WTC11 (cell line): ENCODE data around the gene PTPRN2. TPM values are rescaled to one million over a fixed set of nuclear protein-coding genes. Genes with fewer than 3 reads are reported as not detected.
"Not testable (repeated sequence)": the region's sequence is repeated elsewhere in the genome, so short reads cannot be mapped to it uniquely, and the experiment has no call there.

ENCODE experiments used
- ATAC-seq: fragments of 200-7000 bp; cut with Tn5 transposase; 2 replicates; pipeline ENCODE4 v1.10.0; 2021; ENCODE audit warnings: mild to moderate bottlenecking, moderate library complexity
- CTCF ChIA-PET: fragments of 300-600 bp; sonication (Branson Sonifier 250); formaldehyde crosslinking; loops from one replicate; lab custom pipeline; 2021; ENCODE audit warnings: antibody characterized with exemption; lab: Charles Lee
- POLR2A ChIA-PET: fragments of 350-600 bp; sonication (Branson Sonifier 250); formaldehyde crosslinking; loops from one replicate; lab custom pipeline; 2021; ENCODE audit warnings: antibody characterized with exemption; lab: Charles Lee
- DNase-seq: peaks from one replicate; pipeline ENCODE4 v3.0.0; 2021; ENCODE audit warnings: low spot score
- H3K27ac Mint-ChIP-seq: 2 replicates; pipeline ENCODE4 v1.8.0; 2021; ENCODE audit warnings: mixed read lengths
- H3K27me3 Mint-ChIP-seq: 2 replicates; pipeline ENCODE4 v1.8.0; 2021; ENCODE audit warnings: low read depth, mild to moderate bottlenecking, moderate library complexity, mixed read lengths
- H3K36me3 Mint-ChIP-seq: 2 replicates; pipeline ENCODE4 v1.8.0; 2021; ENCODE audit warnings: mixed read lengths
- H3K4me1 Mint-ChIP-seq: 2 replicates; pipeline ENCODE4 v1.8.0; 2022; ENCODE audit warnings: mixed read lengths
- H3K4me3 Mint-ChIP-seq: 2 replicates; pipeline ENCODE4 v1.8.0; 2021; ENCODE audit warnings: mild to moderate bottlenecking, moderate library complexity, mixed read lengths
- H3K9me3 Mint-ChIP-seq: 2 replicates; pipeline ENCODE4 v1.8.0; 2021; ENCODE audit warnings: mixed read lengths
- ATF1 ChIP-seq: sonication (generic); formaldehyde crosslinking; IDR thresholded peaks from 2 replicates; pipeline ENCODE4 v1.8.1; 2023; ENCODE audit warnings: mild to moderate bottlenecking, moderate library complexity, missing genetic modification reagents
- ELF4 ChIP-seq: sonication (generic); formaldehyde crosslinking; IDR thresholded peaks from 2 replicates; pipeline ENCODE4 v1.8.1; 2022; ENCODE audit warnings: low read depth, mild to moderate bottlenecking, moderate library complexity, missing genetic modification reagents
- FOXK1 ChIP-seq: sonication (generic); formaldehyde crosslinking; IDR thresholded peaks from 2 replicates; pipeline ENCODE4 v1.8.0; 2022; ENCODE audit warnings: mild to moderate bottlenecking, moderate library complexity, missing genetic modification reagents
- GABPB1 ChIP-seq: sonication (generic); formaldehyde crosslinking; IDR thresholded peaks from 2 replicates; pipeline ENCODE4 v1.8.1; 2023; ENCODE audit warnings: mild to moderate bottlenecking, missing genetic modification reagents
- IRF2 ChIP-seq: sonication (generic); formaldehyde crosslinking; IDR thresholded peaks from 2 replicates; pipeline ENCODE4 v1.8.0; 2022; ENCODE audit warnings: low read depth, missing genetic modification reagents, borderline replicate concordance
- NFE2L1 ChIP-seq: sonication (generic); formaldehyde crosslinking; IDR thresholded peaks from 2 replicates; pipeline ENCODE4 v1.8.1; 2023; ENCODE audit warnings: missing genetic modification reagents
- PRRX2 ChIP-seq: fragments of 250-450 bp; sonication (Bioruptor Pico); IDR thresholded peaks from 2 replicates; pipeline ENCODE4 v1.8.0; 2021; ENCODE audit warnings: mild to moderate bottlenecking
- RORB ChIP-seq: fragments of 250-450 bp; sonication (Bioruptor Pico); IDR thresholded peaks from 2 replicates; pipeline ENCODE4 v1.9.0; 2021; ENCODE audit warnings: mild to moderate bottlenecking
- SMAD3 ChIP-seq: sonication (generic); formaldehyde crosslinking; IDR thresholded peaks from 2 replicates; pipeline ENCODE4 v1.8.0; 2022; ENCODE audit warnings: missing genetic modification reagents, mild to moderate bottlenecking, borderline replicate concordance
- SMAD4 ChIP-seq: sonication (generic); formaldehyde crosslinking; IDR thresholded peaks from 2 replicates; pipeline ENCODE4 v1.8.0; 2022; ENCODE audit warnings: mild to moderate bottlenecking, missing genetic modification reagents
- TP53 ChIP-seq: sonication (generic); formaldehyde crosslinking; IDR thresholded peaks from 2 replicates; pipeline ENCODE4 v1.8.1; 2023; ENCODE audit warnings: mild to moderate bottlenecking, missing genetic modification reagents
- ZNF232 ChIP-seq: sonication (generic); formaldehyde crosslinking; IDR thresholded peaks from 2 replicates; pipeline ENCODE4 v1.8.0; 2022; ENCODE audit warnings: mild to moderate bottlenecking, missing genetic modification reagents
- total RNA-seq: library from RNA; stranded (reverse); gene quantifications from 3 replicates; pipeline ENCODE4 v1.2.3, GENCODE V29; 2021
- TF ChIP-seq, protein P1 (sequence below): sonication (generic); formaldehyde crosslinking; IDR thresholded peaks from 2 replicates; pipeline ENCODE4 v1.8.0; 2022; ENCODE audit warnings: mild to moderate bottlenecking, missing genetic modification reagents
- TF ChIP-seq, protein P2 (sequence below): fragments of 250-450 bp; sonication (Bioruptor Pico); IDR thresholded peaks from 2 replicates; pipeline ENCODE4 v1.9.0; 2021; ENCODE audit warnings: mild to moderate bottlenecking
- TF ChIP-seq, protein P3 (sequence below): sonication (generic); formaldehyde crosslinking; IDR thresholded peaks from 2 replicates; pipeline ENCODE4 v1.8.1; 2022; ENCODE audit warnings: low read depth, missing genetic modification reagents, borderline replicate concordance
- TF ChIP-seq, protein P4 (sequence below): fragments of 200-600 bp; IDR thresholded peaks from 2 replicates; pipeline ENCODE4 v1.8.0; 2022; ENCODE audit warnings: antibody characterized with exemption
- TF ChIP-seq, protein P5 (sequence below): sonication (generic); formaldehyde crosslinking; IDR thresholded peaks from 2 replicates; pipeline ENCODE4 v1.8.1; 2023; ENCODE audit warnings: mild to moderate bottlenecking, moderate library complexity, missing genetic modification reagents
- TF ChIP-seq, protein P6 (sequence below): sonication (generic); formaldehyde crosslinking; IDR thresholded peaks from 2 replicates; pipeline ENCODE4 v1.8.0; 2022; ENCODE audit warnings: mild to moderate bottlenecking, missing genetic modification reagents
- TF ChIP-seq, protein P7 (sequence below): sonication (generic); formaldehyde crosslinking; IDR thresholded peaks from 2 replicates; pipeline ENCODE4 v1.8.1; 2022; ENCODE audit warnings: low read depth, mild to moderate bottlenecking, moderate library complexity, missing genetic modification reagents, borderline replicate concordance
- TF ChIP-seq, protein P8 (sequence below): sonication (generic); formaldehyde crosslinking; IDR thresholded peaks from 2 replicates; pipeline ENCODE4 v1.8.1; 2023; ENCODE audit warnings: mild to moderate bottlenecking, missing genetic modification reagents

The PTPRN2 gene
- total RNA-seq, 1 experiment from 2014 or later, result 4.7 TPM

DNA sequence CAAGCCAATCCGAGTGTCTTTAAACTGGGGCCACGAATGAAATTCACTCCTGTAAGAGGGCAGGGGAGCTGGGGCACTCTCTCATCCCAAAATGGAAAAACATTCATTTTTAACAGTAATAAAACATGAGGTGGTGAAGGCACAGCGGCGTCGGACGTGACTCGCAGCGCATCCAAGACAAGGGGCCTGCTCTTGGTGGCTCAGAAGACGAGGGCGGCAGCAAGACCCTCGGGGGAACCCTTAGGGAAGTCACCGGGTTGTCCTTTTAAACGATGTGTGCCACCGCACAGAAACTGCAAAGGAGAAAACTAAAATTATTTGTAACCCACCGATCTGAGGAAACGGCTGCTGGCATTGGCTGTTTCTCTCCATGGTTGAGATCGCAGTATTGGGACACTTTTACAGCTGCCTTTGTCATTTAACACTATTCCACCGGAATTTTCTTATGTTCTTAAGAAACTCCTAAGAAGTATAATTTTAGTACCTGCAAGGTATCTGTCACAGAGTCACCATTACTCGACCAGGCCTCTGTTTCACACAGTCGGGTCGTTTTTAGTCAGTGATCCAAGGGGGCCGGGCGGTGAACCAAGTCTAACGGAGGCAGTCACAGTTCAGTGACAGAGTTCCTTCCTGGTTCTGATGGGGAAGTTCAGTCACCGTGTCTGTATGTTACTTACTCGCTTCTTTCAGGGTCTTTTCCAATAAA lies 159.3 kb downstream of the PTPRN2 start:
- CTCF ChIA-PET, result interaction anchor here (0.7 to 1.4 kb wide), 3 partner anchors 14 to 32 kb away, joined by 3 to 4 read pairs (median 4); no protein-coding TSS in a partner anchor
- ATAC-seq, result no peak
- H3K4me1 Mint-ChIP-seq, result peaks cover 6% of the 10 kb centered on the region

DNA sequence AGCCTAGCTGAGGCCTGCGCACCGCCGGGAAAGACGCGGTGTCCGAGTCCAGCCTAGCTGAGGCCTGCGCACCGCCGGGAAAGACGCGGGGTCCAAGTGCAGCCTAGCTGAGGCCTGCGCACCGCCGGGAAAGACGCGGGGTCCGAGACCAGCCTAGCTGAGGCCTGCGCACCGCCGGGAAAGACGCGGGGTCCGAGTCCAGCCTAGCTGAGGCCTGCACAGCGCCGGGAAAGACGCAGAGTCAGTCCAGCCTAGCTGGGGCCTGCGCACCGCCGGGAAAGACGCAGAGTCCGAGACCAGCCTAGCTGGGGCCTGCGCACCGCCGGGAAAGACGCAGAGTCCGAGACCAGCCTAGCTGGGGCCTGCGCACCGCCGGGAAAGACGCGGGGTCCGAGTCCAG lies 161.9 kb downstream of the PTPRN2 start:
- H3K27ac Mint-ChIP-seq, H3K4me1 Mint-ChIP-seq, POLR2A ChIA-PET, H3K4me3 Mint-ChIP-seq, H3K9me3 Mint-ChIP-seq, ATAC-seq, CTCF ChIA-PET, DNase-seq, H3K36me3 Mint-ChIP-seq, H3K27me3 Mint-ChIP-seq: not testable (repeated sequence)

More for the DNA sequence above, 159.3 kb downstream of the PTPRN2 start:
- Mint-ChIP-seq H3K9me3 (peaks cover 13% of the 10 kb centered on the region; the same call in 1 of the 2 replicates), H3K4me3 (no peak overlapping the region), H3K36me3 (no peaks in the 10 kb centered on the region), H3K27me3 (no peaks in the 10 kb centered on the region), H3K27ac (no peak overlapping the region)
- TF ChIP-seq, protein P1, sequence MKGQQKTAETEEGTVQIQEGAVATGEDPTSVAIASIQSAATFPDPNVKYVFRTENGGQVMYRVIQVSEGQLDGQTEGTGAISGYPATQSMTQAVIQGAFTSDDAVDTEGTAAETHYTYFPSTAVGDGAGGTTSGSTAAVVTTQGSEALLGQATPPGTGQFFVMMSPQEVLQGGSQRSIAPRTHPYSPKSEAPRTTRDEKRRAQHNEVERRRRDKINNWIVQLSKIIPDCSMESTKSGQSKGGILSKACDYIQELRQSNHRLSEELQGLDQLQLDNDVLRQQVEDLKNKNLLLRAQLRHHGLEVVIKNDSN, result no peak
- TF ChIP-seq, protein P2, sequence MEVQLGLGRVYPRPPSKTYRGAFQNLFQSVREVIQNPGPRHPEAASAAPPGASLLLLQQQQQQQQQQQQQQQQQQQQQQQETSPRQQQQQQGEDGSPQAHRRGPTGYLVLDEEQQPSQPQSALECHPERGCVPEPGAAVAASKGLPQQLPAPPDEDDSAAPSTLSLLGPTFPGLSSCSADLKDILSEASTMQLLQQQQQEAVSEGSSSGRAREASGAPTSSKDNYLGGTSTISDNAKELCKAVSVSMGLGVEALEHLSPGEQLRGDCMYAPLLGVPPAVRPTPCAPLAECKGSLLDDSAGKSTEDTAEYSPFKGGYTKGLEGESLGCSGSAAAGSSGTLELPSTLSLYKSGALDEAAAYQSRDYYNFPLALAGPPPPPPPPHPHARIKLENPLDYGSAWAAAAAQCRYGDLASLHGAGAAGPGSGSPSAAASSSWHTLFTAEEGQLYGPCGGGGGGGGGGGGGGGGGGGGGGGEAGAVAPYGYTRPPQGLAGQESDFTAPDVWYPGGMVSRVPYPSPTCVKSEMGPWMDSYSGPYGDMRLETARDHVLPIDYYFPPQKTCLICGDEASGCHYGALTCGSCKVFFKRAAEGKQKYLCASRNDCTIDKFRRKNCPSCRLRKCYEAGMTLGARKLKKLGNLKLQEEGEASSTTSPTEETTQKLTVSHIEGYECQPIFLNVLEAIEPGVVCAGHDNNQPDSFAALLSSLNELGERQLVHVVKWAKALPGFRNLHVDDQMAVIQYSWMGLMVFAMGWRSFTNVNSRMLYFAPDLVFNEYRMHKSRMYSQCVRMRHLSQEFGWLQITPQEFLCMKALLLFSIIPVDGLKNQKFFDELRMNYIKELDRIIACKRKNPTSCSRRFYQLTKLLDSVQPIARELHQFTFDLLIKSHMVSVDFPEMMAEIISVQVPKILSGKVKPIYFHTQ (CRISPR knock-in tag), result no peak
- POLR2A ChIA-PET, result no interaction called here
- no peak for DNase-seq

DNA sequence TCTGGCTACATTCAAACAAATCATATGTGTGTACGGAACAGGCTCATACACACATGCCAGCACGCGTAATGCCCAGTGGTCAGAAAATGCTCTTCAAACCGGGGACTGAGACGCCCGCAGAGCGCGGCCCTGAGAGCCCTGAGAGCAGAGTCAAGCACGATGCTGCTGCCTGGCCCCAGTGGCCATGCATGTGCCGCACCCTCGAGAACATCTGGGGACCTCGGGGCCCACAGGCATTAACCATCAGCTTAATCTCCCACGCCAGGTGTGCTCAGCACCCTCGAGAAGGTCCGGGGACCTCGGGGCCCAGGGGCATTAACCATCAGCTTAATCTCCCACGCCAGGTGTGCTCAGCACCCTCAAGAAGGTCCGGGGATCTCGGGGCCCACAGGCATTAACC lies 163.1 kb downstream of the PTPRN2 start:
- DNase-seq, result no peak
- no peaks in the 10 kb centered on the region for H3K36me3 Mint-ChIP-seq
- no peaks in the 10 kb centered on the region for H3K4me1 Mint-ChIP-seq
- no peak overlapping the region for H3K27ac Mint-ChIP-seq
- H3K4me3 Mint-ChIP-seq, result no peak overlapping the region
- CTCF ChIA-PET, result interaction anchor here (1.5 kb wide), 1 partner anchor 64 kb away, joined by 3 read pairs; no protein-coding TSS in a partner anchor
- POLR2A ChIA-PET, result no interaction called here
- H3K27me3 Mint-ChIP-seq, result no peaks in the 10 kb centered on the region; the same call in 1 of the 2 replicates
- no peaks in the 10 kb centered on the region for H3K9me3 Mint-ChIP-seq
- ATAC-seq, result no peak
- TF ChIP-seq, protein P3, sequence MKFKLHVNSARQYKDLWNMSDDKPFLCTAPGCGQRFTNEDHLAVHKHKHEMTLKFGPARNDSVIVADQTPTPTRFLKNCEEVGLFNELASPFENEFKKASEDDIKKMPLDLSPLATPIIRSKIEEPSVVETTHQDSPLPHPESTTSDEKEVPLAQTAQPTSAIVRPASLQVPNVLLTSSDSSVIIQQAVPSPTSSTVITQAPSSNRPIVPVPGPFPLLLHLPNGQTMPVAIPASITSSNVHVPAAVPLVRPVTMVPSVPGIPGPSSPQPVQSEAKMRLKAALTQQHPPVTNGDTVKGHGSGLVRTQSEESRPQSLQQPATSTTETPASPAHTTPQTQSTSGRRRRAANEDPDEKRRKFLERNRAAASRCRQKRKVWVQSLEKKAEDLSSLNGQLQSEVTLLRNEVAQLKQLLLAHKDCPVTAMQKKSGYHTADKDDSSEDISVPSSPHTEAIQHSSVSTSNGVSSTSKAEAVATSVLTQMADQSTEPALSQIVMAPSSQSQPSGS, result no peak
- no peak for TF ChIP-seq ELF4 (CRISPR knock-in tag)
- no peak for TF ChIP-seq ZNF232 (CRISPR knock-in tag)
- TF ChIP-seq, protein P4, sequence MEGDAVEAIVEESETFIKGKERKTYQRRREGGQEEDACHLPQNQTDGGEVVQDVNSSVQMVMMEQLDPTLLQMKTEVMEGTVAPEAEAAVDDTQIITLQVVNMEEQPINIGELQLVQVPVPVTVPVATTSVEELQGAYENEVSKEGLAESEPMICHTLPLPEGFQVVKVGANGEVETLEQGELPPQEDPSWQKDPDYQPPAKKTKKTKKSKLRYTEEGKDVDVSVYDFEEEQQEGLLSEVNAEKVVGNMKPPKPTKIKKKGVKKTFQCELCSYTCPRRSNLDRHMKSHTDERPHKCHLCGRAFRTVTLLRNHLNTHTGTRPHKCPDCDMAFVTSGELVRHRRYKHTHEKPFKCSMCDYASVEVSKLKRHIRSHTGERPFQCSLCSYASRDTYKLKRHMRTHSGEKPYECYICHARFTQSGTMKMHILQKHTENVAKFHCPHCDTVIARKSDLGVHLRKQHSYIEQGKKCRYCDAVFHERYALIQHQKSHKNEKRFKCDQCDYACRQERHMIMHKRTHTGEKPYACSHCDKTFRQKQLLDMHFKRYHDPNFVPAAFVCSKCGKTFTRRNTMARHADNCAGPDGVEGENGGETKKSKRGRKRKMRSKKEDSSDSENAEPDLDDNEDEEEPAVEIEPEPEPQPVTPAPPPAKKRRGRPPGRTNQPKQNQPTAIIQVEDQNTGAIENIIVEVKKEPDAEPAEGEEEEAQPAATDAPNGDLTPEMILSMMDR, result no peak
- no peak for TF ChIP-seq RORB
- no peak for TF ChIP-seq ATF1 (CRISPR knock-in tag)
- no peak for TF ChIP-seq FOXK1 (CRISPR knock-in tag)
- TF ChIP-seq, protein P5, sequence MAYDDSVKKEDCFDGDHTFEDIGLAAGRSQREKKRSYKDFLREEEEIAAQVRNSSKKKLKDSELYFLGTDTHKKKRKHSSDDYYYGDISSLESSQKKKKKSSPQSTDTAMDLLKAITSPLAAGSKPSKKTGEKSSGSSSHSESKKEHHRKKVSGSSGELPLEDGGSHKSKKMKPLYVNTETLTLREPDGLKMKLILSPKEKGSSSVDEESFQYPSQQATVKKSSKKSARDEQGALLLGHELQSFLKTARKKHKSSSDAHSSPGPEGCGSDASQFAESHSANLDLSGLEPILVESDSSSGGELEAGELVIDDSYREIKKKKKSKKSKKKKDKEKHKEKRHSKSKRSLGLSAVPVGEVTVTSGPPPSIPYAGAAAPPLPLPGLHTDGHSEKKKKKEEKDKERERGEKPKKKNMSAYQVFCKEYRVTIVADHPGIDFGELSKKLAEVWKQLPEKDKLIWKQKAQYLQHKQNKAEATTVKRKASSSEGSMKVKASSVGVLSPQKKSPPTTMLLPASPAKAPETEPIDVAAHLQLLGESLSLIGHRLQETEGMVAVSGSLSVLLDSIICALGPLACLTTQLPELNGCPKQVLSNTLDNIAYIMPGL (CRISPR knock-in tag), result no peak
- TF ChIP-seq, protein P6, sequence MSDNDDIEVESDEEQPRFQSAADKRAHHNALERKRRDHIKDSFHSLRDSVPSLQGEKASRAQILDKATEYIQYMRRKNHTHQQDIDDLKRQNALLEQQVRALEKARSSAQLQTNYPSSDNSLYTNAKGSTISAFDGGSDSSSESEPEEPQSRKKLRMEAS, result no peak
- TF ChIP-seq, protein P7, sequence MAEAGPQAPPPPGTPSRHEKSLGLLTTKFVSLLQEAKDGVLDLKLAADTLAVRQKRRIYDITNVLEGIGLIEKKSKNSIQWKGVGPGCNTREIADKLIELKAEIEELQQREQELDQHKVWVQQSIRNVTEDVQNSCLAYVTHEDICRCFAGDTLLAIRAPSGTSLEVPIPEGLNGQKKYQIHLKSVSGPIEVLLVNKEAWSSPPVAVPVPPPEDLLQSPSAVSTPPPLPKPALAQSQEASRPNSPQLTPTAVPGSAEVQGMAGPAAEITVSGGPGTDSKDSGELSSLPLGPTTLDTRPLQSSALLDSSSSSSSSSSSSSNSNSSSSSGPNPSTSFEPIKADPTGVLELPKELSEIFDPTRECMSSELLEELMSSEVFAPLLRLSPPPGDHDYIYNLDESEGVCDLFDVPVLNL, result no peak
- no peak for TF ChIP-seq NFE2L1 (CRISPR knock-in tag)
- TF ChIP-seq PRRX2 (CRISPR knock-in tag), result no peak
- no peak for TF ChIP-seq GABPB1 (CRISPR knock-in tag)
- no peak for TF ChIP-seq TP53 (CRISPR knock-in tag)
- TF ChIP-seq IRF2 (CRISPR knock-in tag), result no peak
- no peak for TF ChIP-seq SMAD3
- no peak for TF ChIP-seq SMAD4
- TF ChIP-seq, protein P8, sequence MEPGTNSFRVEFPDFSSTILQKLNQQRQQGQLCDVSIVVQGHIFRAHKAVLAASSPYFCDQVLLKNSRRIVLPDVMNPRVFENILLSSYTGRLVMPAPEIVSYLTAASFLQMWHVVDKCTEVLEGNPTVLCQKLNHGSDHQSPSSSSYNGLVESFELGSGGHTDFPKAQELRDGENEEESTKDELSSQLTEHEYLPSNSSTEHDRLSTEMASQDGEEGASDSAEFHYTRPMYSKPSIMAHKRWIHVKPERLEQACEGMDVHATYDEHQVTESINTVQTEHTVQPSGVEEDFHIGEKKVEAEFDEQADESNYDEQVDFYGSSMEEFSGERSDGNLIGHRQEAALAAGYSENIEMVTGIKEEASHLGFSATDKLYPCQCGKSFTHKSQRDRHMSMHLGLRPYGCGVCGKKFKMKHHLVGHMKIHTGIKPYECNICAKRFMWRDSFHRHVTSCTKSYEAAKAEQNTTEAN (CRISPR knock-in tag), result no peak
